Activated T-cell treated with anti-CD3 and anti-CD28 coated beads, Interleukin-2, amount 50 U/mL, for 4 hours (primary cell): ENCODE results near the gene SPPL2B. TPM values are rescaled to one million over a fixed set of nuclear protein-coding genes. Genes with fewer than 3 reads are reported as not detected.
"Not testable (repeated sequence)": the region's sequence is repeated elsewhere in the genome, so short reads cannot be mapped to it uniquely, and the experiment has no call there.

Experiments
- ATAC-seq, 2 donors: fragments of 200-7000 bp; cut with Tn5 transposase; one replicate each; pipeline ENCODE4 v1.10.0; 2021
- DNase-seq: peaks from one replicate; pipeline ENCODE4 v3.0.0-alpha.2; 2020
- H3K27me3 Mint-ChIP-seq: one replicate; pipeline ENCODE4 v1.8.0; 2021; ENCODE audit warnings: low read depth, mixed read lengths
- H3K36me3 Mint-ChIP-seq: one replicate; pipeline ENCODE4 v1.8.0; 2022; ENCODE audit warnings: mixed read lengths; ENCODE audit not compliant: insufficient read depth
- H3K4me1 Mint-ChIP-seq: one replicate; pipeline ENCODE4 v1.8.0; 2021; ENCODE audit warnings: low read depth, mixed read lengths
- H3K4me3 Mint-ChIP-seq: one replicate; pipeline ENCODE4 v1.8.0; 2021; ENCODE audit warnings: mild to moderate bottlenecking, moderate library complexity, mixed read lengths
- H3K9me3 Mint-ChIP-seq: one replicate; pipeline ENCODE4 v1.8.0; 2021; ENCODE audit warnings: mixed read lengths
- total RNA-seq, 3 donors: library from RNA; stranded (reverse); gene quantifications; one replicate each; pipeline ENCODE4 v1.2.1, GENCODE V29; 2021

Gene SPPL2B
- total RNA-seq, 3 donors from 2014 or later, result 42.1 to 45.3 (median 42.2) TPM

GRCh38 chr19:2375353-2376121, 47.1 kb downstream of the SPPL2B start:
- Mint-ChIP-seq H3K36me3 (no peaks in the 10 kb centered on the region), H3K4me1 (no peaks in the 10 kb centered on the region), H3K4me3 (no peak overlapping the region), H3K27me3 (peaks cover 2% of the 10 kb centered on the region), H3K9me3 (peaks cover 5% of the 10 kb centered on the region)
- DNase-seq, result no peak
- ATAC-seq, result peak in 1 of 2 donors; percentile 58

GRCh38 chr19:2376784-2377519, 48.5 kb downstream of the SPPL2B start:
- Mint-ChIP-seq H3K4me3 (no peak overlapping the region), H3K9me3 (peaks cover 10% of the 10 kb centered on the region), H3K4me1 (no peaks in the 10 kb centered on the region), H3K27me3 (peaks cover 2% of the 10 kb centered on the region), H3K36me3 (no peaks in the 10 kb centered on the region)
- ATAC-seq (no peak), DNase-seq (no peak)

- Mint-ChIP-seq H3K9me3 (peaks cover 10% of the 10 kb centered on the region), H3K4me3 (no peak overlapping the region), H3K4me1 (no peaks in the 10 kb centered on the region), H3K27me3 (peaks cover 7% of the 10 kb centered on the region), H3K36me3 (no peaks in the 10 kb centered on the region)
- ATAC-seq (no peak), DNase-seq (no peak)
Measured at GRCh38 chr19:2380567-2380966, 52.1 kb downstream of the SPPL2B start.

GRCh38 chr19:2381148-2381820, 52.8 kb downstream of the SPPL2B start:
- H3K36me3 Mint-ChIP-seq, result no peaks in the 10 kb centered on the region
- peaks cover 7% of the 10 kb centered on the region for H3K27me3 Mint-ChIP-seq
- ATAC-seq (no peak), DNase-seq (no peak)
- no peaks in the 10 kb centered on the region for H3K4me1 Mint-ChIP-seq
- no peak overlapping the region for H3K4me3 Mint-ChIP-seq
- peaks cover 10% of the 10 kb centered on the region for H3K9me3 Mint-ChIP-seq

- peaks cover 7% of the 10 kb centered on the region for H3K27me3 Mint-ChIP-seq
- H3K9me3 Mint-ChIP-seq, result peaks cover 10% of the 10 kb centered on the region
- ATAC-seq (no peak), DNase-seq (no peak)
- no peak overlapping the region for H3K4me3 Mint-ChIP-seq
- H3K36me3 Mint-ChIP-seq, result no peaks in the 10 kb centered on the region
- H3K4me1 Mint-ChIP-seq, result no peaks in the 10 kb centered on the region
Measured at GRCh38 chr19:2382530-2383222, 54.2 kb downstream of the SPPL2B start.

- H3K36me3 Mint-ChIP-seq, result no peaks in the 10 kb centered on the region
- peaks cover 5% of the 10 kb centered on the region for H3K27me3 Mint-ChIP-seq
- no peak overlapping the region for H3K4me3 Mint-ChIP-seq
- DNase-seq (no peak), ATAC-seq (peak in 1 of 2 donors; percentile 43)
- H3K4me1 Mint-ChIP-seq, result no peaks in the 10 kb centered on the region
- peaks cover 5% of the 10 kb centered on the region for H3K9me3 Mint-ChIP-seq
Measured at GRCh38 chr19:2385053-2385721, 56.7 kb downstream of the SPPL2B start.

- no peak for ATAC-seq
- Mint-ChIP-seq H3K4me3 (no peak overlapping the region), H3K27me3 (peaks cover 7% of the 10 kb centered on the region), H3K9me3 (no peaks in the 10 kb centered on the region), H3K4me1 (peaks cover 3% of the 10 kb centered on the region), H3K36me3 (no peaks in the 10 kb centered on the region)
- DNase-seq, result no peak
Measured at GRCh38 chr19:2387367-2388288, 59.1 kb downstream of the SPPL2B start.

- Mint-ChIP-seq H3K36me3 (no peaks in the 10 kb centered on the region), H3K27me3 (peaks cover 4% of the 10 kb centered on the region), H3K4me3 (no peak overlapping the region), H3K4me1 (peaks cover 3% of the 10 kb centered on the region), H3K9me3 (no peaks in the 10 kb centered on the region)
- no peak for DNase-seq
- ATAC-seq, result no peak
Measured at GRCh38 chr19:2389594-2389993, 61.1 kb downstream of the SPPL2B start.

- H3K4me3 Mint-ChIP-seq, result no peak overlapping the region
- ATAC-seq (peak; percentile 32 to 51), DNase-seq (peak; percentile 25)
- H3K27me3 Mint-ChIP-seq, result peaks cover 9% of the 10 kb centered on the region
- peaks cover 3% of the 10 kb centered on the region for H3K4me1 Mint-ChIP-seq
- no peaks in the 10 kb centered on the region for H3K36me3 Mint-ChIP-seq
- no peaks in the 10 kb centered on the region for H3K9me3 Mint-ChIP-seq
Measured at GRCh38 chr19:2391118-2391725, 62.7 kb downstream of the SPPL2B start.

- Mint-ChIP-seq H3K4me1 (peaks cover 3% of the 10 kb centered on the region), H3K9me3 (no peaks in the 10 kb centered on the region), H3K36me3 (no peaks in the 10 kb centered on the region), H3K4me3 (no peak overlapping the region), H3K27me3 (peaks cover 9% of the 10 kb centered on the region)
- ATAC-seq (no peak), DNase-seq (no peak)
Measured at GRCh38 chr19:2392366-2392765, 63.9 kb downstream of the SPPL2B start.

GRCh38 chr19:2392899-2393298, 64.4 kb downstream of the SPPL2B start:
- DNase-seq, H3K27me3 Mint-ChIP-seq, H3K4me3 Mint-ChIP-seq, H3K9me3 Mint-ChIP-seq, H3K4me1 Mint-ChIP-seq, H3K36me3 Mint-ChIP-seq: not testable (repeated sequence)
- ATAC-seq, result peak in 1 of 2 donors; percentile 20

GRCh38 chr19:2394054-2394441, 65.6 kb downstream of the SPPL2B start:
- no peaks in the 10 kb centered on the region for H3K9me3 Mint-ChIP-seq
- DNase-seq (no peak), ATAC-seq (peak in 1 of 2 donors; percentile 38)
- H3K27me3 Mint-ChIP-seq, result peaks cover 9% of the 10 kb centered on the region
- peaks cover 3% of the 10 kb centered on the region for H3K4me1 Mint-ChIP-seq
- no peak overlapping the region for H3K4me3 Mint-ChIP-seq
- no peaks in the 10 kb centered on the region for H3K36me3 Mint-ChIP-seq
